ENCODE results near the gene AHI1. TPM values are rescaled to one million over a fixed set of nuclear protein-coding genes. Genes with fewer than 3 reads are reported as not detected.

AHI1 gene
- total RNA-seq, 1 experiment from 2014 or later: 8.9 TPM

DNA sequence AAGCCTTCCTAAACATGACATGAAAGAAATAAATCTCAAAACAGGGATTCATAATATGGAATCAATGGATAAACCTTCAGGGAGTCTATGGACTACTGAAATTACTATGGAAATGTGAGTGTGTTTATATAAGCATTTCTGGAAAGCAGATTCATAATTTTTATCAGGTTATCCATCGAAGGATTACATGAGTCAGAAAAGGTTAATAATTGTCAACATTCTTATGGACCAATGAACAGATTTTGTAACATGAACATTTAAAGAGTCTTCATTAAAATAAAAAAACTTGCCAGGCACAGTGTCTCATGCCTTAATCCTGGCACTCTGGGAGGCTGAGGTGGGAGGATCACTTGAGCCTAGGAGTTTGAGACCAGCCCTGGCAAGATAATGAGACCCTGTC is 84.8 kb downstream of the AHI1 start:
- no peak overlapping the region for H3K4me2 ChIP-seq (ENCODE audit: low read length)
- peak; percentile 29; the same call in 1 of the 2 replicates for ATAC-seq
- 0 out of 2 replicates have a peak, but pooled peaks cover 5% of the 10 kb centered on the region for H3K4me1 ChIP-seq (ENCODE audit: insufficient read depth, low read length)
- no peak overlapping the region for H3K27ac ChIP-seq (ENCODE audit: low read length)
- no peak overlapping the region for H3K9ac ChIP-seq (ENCODE audit: low read length)
- H3F3A ChIP-seq (ENCODE audit: low read length, unreplicated experiment): no peaks in the 10 kb centered on the region
- no peaks in the 10 kb centered on the region for H3K27me3 ChIP-seq (ENCODE audit: low read length)
- no peak overlapping the region for H3K4me3 ChIP-seq (ENCODE audit: low read length)
- DNase-seq: peak; percentile 61
- H3K79me2 ChIP-seq (ENCODE audit: low read length): no peaks in the 10 kb centered on the region
- BruUV-seq (replicated peaks): no TSS peak
- POLR2A ChIA-PET (ENCODE audit: unreplicated experiment): interaction anchor here (0.7 kb wide), 1 partner anchor 168 kb away, joined by 4 read pairs; no protein-coding TSS in a partner anchor
- H3K36me3 ChIP-seq (ENCODE audit: low read depth, low read length): no peaks in the 10 kb centered on the region
- CTCF ChIA-PET: no interaction called here
- TF ChIP-seq, protein P1, sequence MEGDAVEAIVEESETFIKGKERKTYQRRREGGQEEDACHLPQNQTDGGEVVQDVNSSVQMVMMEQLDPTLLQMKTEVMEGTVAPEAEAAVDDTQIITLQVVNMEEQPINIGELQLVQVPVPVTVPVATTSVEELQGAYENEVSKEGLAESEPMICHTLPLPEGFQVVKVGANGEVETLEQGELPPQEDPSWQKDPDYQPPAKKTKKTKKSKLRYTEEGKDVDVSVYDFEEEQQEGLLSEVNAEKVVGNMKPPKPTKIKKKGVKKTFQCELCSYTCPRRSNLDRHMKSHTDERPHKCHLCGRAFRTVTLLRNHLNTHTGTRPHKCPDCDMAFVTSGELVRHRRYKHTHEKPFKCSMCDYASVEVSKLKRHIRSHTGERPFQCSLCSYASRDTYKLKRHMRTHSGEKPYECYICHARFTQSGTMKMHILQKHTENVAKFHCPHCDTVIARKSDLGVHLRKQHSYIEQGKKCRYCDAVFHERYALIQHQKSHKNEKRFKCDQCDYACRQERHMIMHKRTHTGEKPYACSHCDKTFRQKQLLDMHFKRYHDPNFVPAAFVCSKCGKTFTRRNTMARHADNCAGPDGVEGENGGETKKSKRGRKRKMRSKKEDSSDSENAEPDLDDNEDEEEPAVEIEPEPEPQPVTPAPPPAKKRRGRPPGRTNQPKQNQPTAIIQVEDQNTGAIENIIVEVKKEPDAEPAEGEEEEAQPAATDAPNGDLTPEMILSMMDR (conservative IDR thresholded peaks at IDR 0.05; ENCODE audit: low read depth, low read length): no peak
- TF ChIP-seq EZH2 (IDR thresholded peaks at IDR 0.05; ENCODE audit: low read length, unreplicated experiment) (no peak), EZH2phosphoT487 (IDR thresholded peaks at IDR 0.05; ENCODE audit: borderline replicate concordance, low read length) (no peak)
- no peaks in the 10 kb centered on the region for H3K9me3 ChIP-seq (ENCODE audit: low read length)
- no peaks in the 10 kb centered on the region for H4K20me1 ChIP-seq (ENCODE audit: low read length)
- H2AFZ ChIP-seq (ENCODE audit: low read length): no peak overlapping the region
- intact Hi-C loops (cut with micrococcal nuclease): no loop called here
- no peaks in the 10 kb centered on the region for H3K9me2 ChIP-seq (replicated peaks; ENCODE audit: low read length)

DNA sequence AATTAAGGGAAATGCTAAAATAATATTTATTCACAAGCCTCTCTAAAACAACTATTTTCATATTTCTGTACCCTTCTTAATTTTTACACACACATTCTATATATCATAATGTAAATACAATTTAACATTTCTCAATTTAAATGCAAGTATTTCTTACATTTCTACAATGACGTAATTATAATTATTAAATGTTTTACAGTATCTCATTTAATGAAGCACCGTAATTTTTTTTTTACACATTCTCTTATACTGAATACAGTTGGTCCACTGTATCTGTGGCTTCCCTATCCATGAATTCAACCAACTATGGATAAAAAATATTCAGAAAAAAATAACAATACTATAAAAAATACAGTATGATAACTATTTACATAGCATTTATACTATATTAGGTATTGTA is 85.7 kb downstream of the AHI1 start:
- Histone ChIP-seq H3K4me3 (ENCODE audit: low read length) (no peak overlapping the region), H3K4me1 (ENCODE audit: insufficient read depth, low read length) (0 out of 2 replicates have a peak, but pooled peaks cover 5% of the 10 kb centered on the region), H3K4me2 (ENCODE audit: low read length) (no peak overlapping the region), H3K27me3 (ENCODE audit: low read length) (no peaks in the 10 kb centered on the region), H3K9me2 (replicated peaks; ENCODE audit: low read length) (no peaks in the 10 kb centered on the region), H3K9ac (ENCODE audit: low read length) (no peak overlapping the region), H3K36me3 (ENCODE audit: low read depth, low read length) (no peaks in the 10 kb centered on the region), H4K20me1 (ENCODE audit: low read length) (no peaks in the 10 kb centered on the region), H3K27ac (ENCODE audit: low read length) (no peak overlapping the region), H3K9me3 (ENCODE audit: low read length) (no peaks in the 10 kb centered on the region), H2AFZ (ENCODE audit: low read length) (no peak overlapping the region), H3F3A (ENCODE audit: low read length, unreplicated experiment) (no peaks in the 10 kb centered on the region), H3K79me2 (ENCODE audit: low read length) (no peaks in the 10 kb centered on the region)
- BruUV-seq (replicated peaks): no TSS peak
- DNase-seq (no peak), ATAC-seq (no peak)
- TF ChIP-seq, protein P1 (conservative IDR thresholded peaks at IDR 0.05; ENCODE audit: low read depth, low read length): no peak
- TF ChIP-seq EZH2 (IDR thresholded peaks at IDR 0.05; ENCODE audit: low read length, unreplicated experiment): no peak
- TF ChIP-seq EZH2phosphoT487 (IDR thresholded peaks at IDR 0.05; ENCODE audit: borderline replicate concordance, low read length): no peak
- ChIA-PET POLR2A (ENCODE audit: unreplicated experiment) (no interaction called here), CTCF (no interaction called here)
- intact Hi-C loops (cut with micrococcal nuclease): no loop called here

DNA sequence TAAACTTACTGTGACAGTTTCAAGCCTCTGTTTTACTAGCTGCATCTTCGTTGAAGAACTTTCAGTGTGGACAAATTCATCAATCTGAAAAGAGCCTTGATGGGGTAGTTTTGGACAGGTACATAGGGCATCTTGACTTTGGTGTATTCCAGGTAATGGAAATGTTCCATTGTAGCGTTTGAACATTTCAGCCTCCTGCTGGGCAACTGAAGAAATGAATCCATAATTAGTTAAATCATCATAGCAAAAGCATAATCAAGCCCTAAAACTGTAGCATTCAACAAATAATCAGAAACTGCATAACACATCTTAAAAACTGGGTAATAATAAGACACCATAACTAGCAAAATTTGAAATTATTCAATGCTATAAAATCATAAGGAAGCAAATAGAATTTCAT is 86.2 kb downstream of the AHI1 start:
- peak; percentile 14 for DNase-seq

More for the DNA sequence above, 86.2 kb downstream of the AHI1 start:
- H3K9ac ChIP-seq (ENCODE audit: low read length): no peak overlapping the region
- ATAC-seq: no peak
- no peaks in the 10 kb centered on the region for H4K20me1 ChIP-seq (ENCODE audit: low read length)
- CTCF ChIA-PET: no interaction called here
- TF ChIP-seq, protein P1 (conservative IDR thresholded peaks at IDR 0.05; ENCODE audit: low read depth, low read length): peak; percentile 53
- TF ChIP-seq EZH2phosphoT487 (IDR thresholded peaks at IDR 0.05; ENCODE audit: borderline replicate concordance, low read length) (no peak), EZH2 (IDR thresholded peaks at IDR 0.05; ENCODE audit: low read length, unreplicated experiment) (no peak)
- no peak overlapping the region for H2AFZ ChIP-seq (ENCODE audit: low read length)
- BruUV-seq (replicated peaks): no TSS peak
- no peaks in the 10 kb centered on the region for H3K27me3 ChIP-seq (ENCODE audit: low read length)
- intact Hi-C loops (cut with micrococcal nuclease): no loop called here
- no peaks in the 10 kb centered on the region for H3K9me2 ChIP-seq (replicated peaks; ENCODE audit: low read length)
- no peaks in the 10 kb centered on the region for H3K79me2 ChIP-seq (ENCODE audit: low read length)
- no peak overlapping the region for H3K4me2 ChIP-seq (ENCODE audit: low read length)
- H3F3A ChIP-seq (ENCODE audit: low read length, unreplicated experiment): no peaks in the 10 kb centered on the region
- 0 out of 2 replicates have a peak, but pooled peaks cover 5% of the 10 kb centered on the region for H3K4me1 ChIP-seq (ENCODE audit: insufficient read depth, low read length)
- H3K36me3 ChIP-seq (ENCODE audit: low read depth, low read length): no peaks in the 10 kb centered on the region
- H3K9me3 ChIP-seq (ENCODE audit: low read length): no peaks in the 10 kb centered on the region
- no peak overlapping the region for H3K4me3 ChIP-seq (ENCODE audit: low read length)
- no peak overlapping the region for H3K27ac ChIP-seq (ENCODE audit: low read length)
- POLR2A ChIA-PET (ENCODE audit: unreplicated experiment): no interaction called here

Measured in PC-3 (cell line).